ENCODE data around the gene SCN4A.
A peak's percentile ranks its signal among the peaks of the same experiment; 100 is the strongest.

Gene SCN4A

GRCh38 chr17:64001763-64002529, 29.2 kb upstream of the SCN4A start:
- DNase-seq (ENCODE audit: low read depth in 2 of 2) = no peak

GRCh38 chr17:64001091-64001579, 28.4 kb upstream of the SCN4A start:
- no peak for DNase-seq (ENCODE audit: low read depth in 2 of 2)

- no peak for DNase-seq (ENCODE audit: low read depth in 2 of 2)
These were observed 27.2 kb upstream of the SCN4A start for GRCh38 chr17:63999680-64000531.

GRCh38 chr17:63998721-63999679, 26.3 kb upstream of the SCN4A start:
- no peak for DNase-seq (ENCODE audit: low read depth in 2 of 2)

- DNase-seq (ENCODE audit: low read depth in 2 of 2) = peak; percentile 48 to 64
These were observed 25.5 kb upstream of the SCN4A start, which contains the start of gene PRR29 for GRCh38 chr17:63998050-63998720. Gene PRR29 (plus strand): TSS chr17:63998351. CDS start chr17:63998365, 14 bp downstream.

GRCh38 chr17:63997341-63998048, 24.8 kb upstream of the SCN4A start:
- no peak for DNase-seq (ENCODE audit: low read depth in 2 of 2)

- DNase-seq (ENCODE audit: low read depth in 2 of 2) = no peak
These were observed 23.9 kb upstream of the SCN4A start for GRCh38 chr17:63996430-63997182.

- no peak for DNase-seq (ENCODE audit: low read depth in 2 of 2)
These were observed 22.9 kb upstream of the SCN4A start for GRCh38 chr17:63995626-63996025.

- DNase-seq (ENCODE audit: low read depth in 2 of 2) = no peak
These were observed 20.8 kb upstream of the SCN4A start for GRCh38 chr17:63993368-63993985.

GRCh38 chr17:63991611-63992010, 18.9 kb upstream of the SCN4A start:
- DNase-seq (ENCODE audit: low read depth in 2 of 2) = no peak

GRCh38 chr17:63989622-63990345, 17.1 kb upstream of the SCN4A start:
- no peak for DNase-seq (ENCODE audit: low read depth in 2 of 2)

GRCh38 chr17:63988741-63989621, 16.3 kb upstream of the SCN4A start:
- no peak for DNase-seq (ENCODE audit: low read depth in 2 of 2)

- DNase-seq (ENCODE audit: low read depth in 2 of 2) = no peak
These were observed 15.4 kb upstream of the SCN4A start for GRCh38 chr17:63988127-63988478.

- no peak for DNase-seq (ENCODE audit: low read depth in 2 of 2)
These were observed 14.8 kb upstream of the SCN4A start for GRCh38 chr17:63987221-63988126.

GRCh38 chr17:63986821-63987220, 14.1 kb upstream of the SCN4A start:
- no peak for DNase-seq (ENCODE audit: low read depth in 2 of 2)

- no peak for DNase-seq (ENCODE audit: low read depth in 2 of 2)
These were observed 12.8 kb upstream of the SCN4A start for GRCh38 chr17:63985387-63986140.
